GM12878 (cell line): ENCODE measurements around the gene C1S.

Source experiments
- CBFB ChIP-seq: IDR thresholded peaks from 2 replicates; pipeline ENCODE4 v1.6.1; 2016; ENCODE audit warnings: antibody characterized with exemption, low read depth
- CEBPB ChIP-seq, 2 experiments: fragments of 150-350 bp in 1 of 2; IDR thresholded peaks; 2 replicates each; pipeline ENCODE4 v1.6.1; 2012 to 2014; ENCODE audit warnings: low read depth in 2 of 2, low read length in 2 of 2, borderline replicate concordance in 1 of 2, inconsistent platforms in 1 of 2
- POLR2A ChIP-seq: IDR thresholded peaks from 2 replicates; pipeline ENCODE4 v1.6.1; 2011; ENCODE audit warnings: low read depth, mild to moderate bottlenecking, low read length
- REST ChIP-seq: IDR thresholded peaks from 2 replicates; pipeline ENCODE4 v1.6.1; 2012; ENCODE audit warnings: mild to moderate bottlenecking, low read depth, low read length
- ZBTB40 ChIP-seq: fragments of 450-650 bp; IDR thresholded peaks from 2 replicates; pipeline ENCODE4 v1.6.1; 2016; ENCODE audit warnings: mild to moderate bottlenecking, moderate library complexity, borderline replicate concordance

GRCh38 chr12:7106082-7106481 is 45.6 kb downstream of the C1S start:
- TF ChIP-seq POLR2A (no peak), REST (no peak), CEBPB (IDR thresholded peaks at IDR 0.05; ENCODE audit: borderline replicate concordance in 1 of 2, low read depth in 2 of 2, low read length in 2 of 2) (no peak), ZBTB40 (no peak), CBFB (no peak)
